HG02943 (cell line): ENCODE data around the gene DCDC2C.

Experiments
- ATAC-seq: cut with Tn5 transposase; IDR thresholded peaks from one replicate; pipeline ENCODE4 v1.9.1; 2021; ENCODE audit warnings: mild to moderate bottlenecking, low read depth, moderate library complexity; ENCODE audit not compliant: unreplicated experiment

DCDC2C gene

DNA sequence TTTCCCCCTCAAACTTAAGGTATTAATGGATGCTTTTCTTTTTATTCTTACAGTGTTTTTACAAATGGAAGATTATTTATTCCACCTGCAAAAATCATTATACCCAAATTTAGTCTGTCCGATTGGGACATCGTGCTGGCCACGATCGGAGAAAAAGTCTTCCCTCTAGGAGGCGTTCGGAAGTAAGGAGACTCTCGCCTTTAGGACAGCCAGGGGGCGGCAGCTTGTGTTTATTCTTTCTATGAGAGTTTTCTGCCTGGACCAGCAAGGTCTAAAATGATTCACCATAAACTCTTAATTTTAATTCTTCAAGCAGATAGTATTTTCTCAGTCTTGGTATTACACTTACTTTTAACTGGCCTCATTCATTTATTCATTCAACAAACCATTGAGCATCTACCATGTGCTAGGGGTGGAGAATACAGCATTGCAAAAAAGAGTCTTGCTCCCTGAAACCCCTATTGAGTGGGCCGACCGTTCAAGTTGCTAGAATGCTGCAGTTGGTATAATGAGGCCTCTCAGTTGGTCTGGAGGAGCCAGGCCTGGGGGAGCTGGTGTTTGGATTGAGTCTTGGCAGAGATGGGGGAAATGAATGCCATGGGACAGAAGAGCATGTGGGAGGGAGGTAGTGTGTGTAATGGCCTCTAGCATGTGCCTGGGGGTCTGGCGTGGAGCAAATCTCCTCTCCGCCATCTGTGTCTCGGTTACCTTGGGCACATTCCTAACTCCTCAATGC is 38.7 kb downstream of the DCDC2C start:
- no peak for ATAC-seq

GRCh38 chr2:3742743-3743508 is 39.6 kb downstream of the DCDC2C start:
- ATAC-seq = no peak

GRCh38 chr2:3743951-3744555 is 40.7 kb downstream of the DCDC2C start:
- no peak for ATAC-seq

DNA sequence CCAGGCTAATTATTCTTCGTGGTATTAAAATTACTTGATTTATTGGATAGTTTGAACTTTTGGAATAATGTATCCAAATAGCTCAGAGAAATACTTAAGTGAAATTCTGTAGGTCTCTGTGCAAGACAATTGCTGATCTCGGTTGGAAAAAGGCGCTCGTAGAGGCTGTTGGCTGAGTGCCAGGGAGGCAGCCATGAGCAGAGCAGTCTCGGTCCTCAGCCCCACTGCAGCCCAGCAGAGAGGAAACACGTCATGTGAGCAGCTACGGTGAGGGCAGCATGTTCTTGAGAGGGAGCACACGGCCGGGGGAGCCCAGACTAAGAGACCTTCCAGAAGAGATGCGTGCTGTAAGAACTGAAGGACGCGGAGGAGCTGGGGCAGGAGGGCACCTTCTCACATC is 42.5 kb downstream of the DCDC2C start:
- ATAC-seq = no peak

GRCh38 chr2:3747032-3747654 is 43.8 kb downstream of the DCDC2C start:
- no peak for ATAC-seq

- no peak for ATAC-seq
These were observed 44.5 kb downstream of the DCDC2C start for GRCh38 chr2:3747826-3748225.

DNA sequence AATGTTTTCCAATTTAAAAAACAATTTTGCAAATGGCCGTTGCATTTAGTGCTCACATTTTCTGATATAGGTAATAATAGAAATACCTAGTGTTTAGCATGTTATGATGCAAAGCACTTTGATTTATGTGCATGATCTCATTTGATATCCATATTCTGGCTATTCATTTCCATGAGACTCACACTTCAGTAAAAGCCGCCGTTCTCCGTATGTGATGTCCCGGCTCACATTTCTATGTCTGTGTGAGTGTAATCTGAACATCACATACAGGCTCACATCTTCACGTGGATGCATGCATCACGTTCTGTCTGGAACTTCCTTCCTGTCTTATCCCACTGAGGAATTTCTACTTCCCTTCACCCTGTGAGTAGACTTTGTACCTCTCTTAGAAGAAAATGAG is 45.8 kb downstream of the DCDC2C start:
- no peak for ATAC-seq

DNA sequence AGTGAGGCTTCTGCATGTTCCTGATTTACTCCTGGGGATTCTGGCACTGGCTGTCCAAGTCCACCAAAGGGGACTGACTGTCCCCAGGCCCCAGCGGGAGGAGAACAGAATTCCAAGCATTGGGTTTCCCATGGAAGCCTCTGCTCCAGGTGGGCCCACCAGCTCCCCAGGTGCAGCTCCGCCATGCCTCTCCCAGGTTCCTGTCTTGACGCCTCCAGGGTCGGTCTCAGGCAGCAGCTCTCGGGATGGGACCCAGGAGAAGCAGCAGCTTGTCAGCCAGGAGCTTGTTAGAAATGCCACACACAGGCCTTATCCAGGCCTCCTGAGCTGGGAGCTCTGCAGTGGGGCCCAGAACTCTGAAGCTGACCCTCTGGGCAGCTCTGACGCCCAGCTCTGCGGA is 47.9 kb downstream of the DCDC2C start:
- ATAC-seq = no peak

GRCh38 chr2:3751806-3752205 is 48.4 kb downstream of the DCDC2C start:
- ATAC-seq = no peak

DNA sequence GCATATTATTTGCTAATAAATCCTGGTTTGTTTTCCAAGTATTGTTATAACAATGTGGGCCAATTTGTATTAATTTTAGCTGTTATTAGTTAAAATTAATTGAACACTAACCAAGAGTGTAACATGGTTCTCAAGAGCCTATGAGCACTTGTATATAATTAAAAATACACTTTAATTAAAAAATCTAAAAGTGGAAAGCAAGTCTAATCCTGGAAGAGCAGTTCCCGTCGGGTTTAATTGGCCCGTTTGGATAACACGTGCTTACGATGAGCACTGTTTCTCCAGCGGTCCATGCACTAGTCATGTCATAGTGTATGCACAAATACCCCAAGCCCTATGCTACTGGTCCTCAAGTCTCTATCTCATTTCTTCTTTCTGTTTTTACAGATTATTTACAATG is 49.0 kb downstream of the DCDC2C start:
- ATAC-seq = no peak

GRCh38 chr2:3753561-3753960 is 50.2 kb downstream of the DCDC2C start:
- ATAC-seq = no peak

GRCh38 chr2:3754280-3754679 is 50.9 kb downstream of the DCDC2C start:
- ATAC-seq = no peak

- no peak for ATAC-seq
These were observed 51.4 kb downstream of the DCDC2C start for GRCh38 chr2:3754795-3755194.

DNA sequence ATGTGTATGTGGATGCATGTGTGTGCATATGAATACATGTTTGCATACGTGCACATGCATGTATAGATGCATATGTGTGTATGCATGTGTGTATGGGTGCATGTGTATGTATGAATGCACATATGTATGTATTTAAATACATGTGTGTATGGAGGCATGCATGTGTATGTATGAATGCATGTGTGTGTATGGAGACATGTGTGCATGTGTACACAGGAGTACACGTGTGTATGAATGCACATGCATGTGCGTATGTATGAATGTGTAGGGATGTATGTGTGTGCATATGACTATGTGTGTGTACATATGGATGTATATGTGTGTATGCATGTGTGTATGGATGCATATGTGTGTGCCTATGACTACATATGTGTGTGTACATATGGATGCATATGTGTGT is 51.9 kb downstream of the DCDC2C start:
- ATAC-seq = no peak

DNA sequence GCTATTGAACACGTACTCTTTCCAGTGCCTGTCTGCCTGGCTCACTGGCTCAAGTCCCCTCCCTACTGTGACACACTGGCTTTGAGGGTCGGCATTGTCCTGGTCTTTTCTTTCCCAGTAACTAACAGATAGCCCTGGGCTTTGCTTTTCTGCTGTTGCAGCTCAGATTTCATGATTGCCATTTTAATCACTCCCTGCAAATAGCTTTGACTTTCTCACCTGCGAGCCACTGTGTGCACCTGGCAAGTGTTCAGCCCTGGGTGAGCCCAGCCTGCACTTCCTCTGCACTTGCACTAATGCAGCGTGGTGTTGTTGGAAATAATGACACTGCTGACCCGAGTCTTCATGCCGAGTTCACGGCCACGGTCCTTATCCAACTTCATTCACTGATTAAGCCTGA is 52.9 kb downstream of the DCDC2C start:
- no peak for ATAC-seq

GRCh38 chr2:3758906-3759305 is 55.5 kb downstream of the DCDC2C start:
- no peak for ATAC-seq

GRCh38 chr2:3759331-3759730 is 56.0 kb downstream of the DCDC2C start:
- ATAC-seq = no peak

GRCh38 chr2:3759761-3760160 is 56.4 kb downstream of the DCDC2C start:
- no peak for ATAC-seq

GRCh38 chr2:3761272-3761671 is 57.9 kb downstream of the DCDC2C start:
- ATAC-seq = no peak

DNA sequence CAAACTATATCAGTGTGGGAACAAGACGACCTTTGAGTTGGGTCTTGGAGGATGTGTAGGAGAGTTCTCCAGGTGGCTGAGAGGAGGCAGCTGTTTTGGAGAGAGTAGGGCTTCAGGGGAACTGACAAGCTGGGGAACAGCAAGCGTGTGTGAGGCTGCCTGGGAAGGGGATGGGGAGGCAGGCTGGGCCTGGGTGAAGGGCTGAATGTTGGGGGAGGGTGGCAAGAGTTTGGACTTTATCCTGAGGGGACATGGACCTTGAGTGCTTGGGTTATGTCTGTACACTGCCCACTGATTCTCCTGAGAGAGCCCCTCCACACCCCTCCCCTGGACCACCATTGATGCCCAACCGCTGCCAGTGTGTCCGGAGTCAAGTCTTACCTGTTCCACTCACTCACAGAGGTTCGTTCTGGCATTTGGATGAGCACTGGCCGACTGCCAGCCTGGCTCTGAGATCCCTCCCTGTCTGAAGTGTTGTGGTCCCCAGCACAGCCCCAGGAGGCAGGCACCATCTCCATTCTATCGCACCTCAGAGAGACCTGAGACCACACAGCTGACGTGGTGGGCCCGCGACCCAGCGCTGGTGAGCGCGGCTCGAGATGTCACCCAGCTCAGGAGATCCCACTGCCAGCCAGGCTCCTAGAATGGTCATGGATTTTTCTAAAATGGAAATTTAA is 59.5 kb downstream of the DCDC2C start:
- no peak for ATAC-seq

DNA sequence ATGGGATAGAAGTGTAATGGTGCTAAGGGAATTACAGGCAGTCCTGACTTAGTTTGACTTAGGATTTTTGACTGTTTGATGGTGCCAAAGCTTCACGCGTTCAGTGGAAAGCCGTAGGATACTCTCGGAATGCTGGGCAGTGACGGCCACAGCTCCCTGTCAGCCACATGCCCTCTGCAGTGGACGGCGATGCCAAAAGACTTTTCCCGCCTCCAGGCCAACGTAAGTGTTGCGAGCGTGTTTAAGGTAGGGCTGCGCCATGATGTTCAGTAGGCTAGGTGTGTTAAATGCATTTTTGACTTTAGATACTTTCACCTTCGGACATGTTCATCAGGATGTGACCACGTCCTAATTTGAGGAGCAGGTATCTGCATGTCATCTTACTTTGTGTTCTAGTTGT is 63.4 kb downstream of the DCDC2C start:
- ATAC-seq = no peak
